HEK293 (cell line): Measurements from ENCODE around the gene BBS7.

Experiments
- CTCF ChIA-PET: fragments of 350-600 bp; formaldehyde crosslinking; extraction: SDS; loops from one replicate; lab custom pipeline; 2021; ENCODE audit warnings: antibody characterized with exemption; lab: Yijun Ruan, JAX
- POLR2A ChIA-PET: fragments of 300-600 bp; formaldehyde crosslinking; extraction: SDS; loops from one replicate; lab custom pipeline; 2020; ENCODE audit warnings: antibody characterized with exemption, inconsistent platforms; lab: Yijun Ruan, JAX
- H3K27ac ChIP-seq: fragments of 200-500 bp; sonication (Bioruptor generic); 2 replicates; pipeline ENCODE4 v1.5.1; 2014; ENCODE audit warnings: low read depth, low read length, control low read depth, inconsistent platforms; ENCODE audit errors: extremely low read depth
- H3K36me3 ChIP-seq, 2 experiments: fragments of 200-500 bp in 1 of 2; sonication (Bioruptor generic) in 1 of 2; 1 replicate in 1 of 2; 2 replicates in 1 of 2; pipeline ENCODE4 v1.5.1; 2014 to 2017; ENCODE audit warnings: inconsistent platforms in 2 of 2, low read length in 2 of 2; ENCODE audit not compliant: control insufficient read depth in 2 of 2, insufficient read depth in 1 of 2
- H3K4me1 ChIP-seq: fragments of 200-500 bp; sonication (Bioruptor generic); 2 replicates; pipeline ENCODE4 v1.5.1; 2014; ENCODE audit warnings: mild to moderate bottlenecking, low read length, inconsistent platforms; ENCODE audit not compliant: control insufficient read depth, insufficient read depth
- H3K4me3 ChIP-seq: 2 replicates; pipeline ENCODE4 v1.5.1; 2011; ENCODE audit warnings: low read depth, mild to moderate bottlenecking, control low read depth, low read length, moderate library complexity
- H3K9me3 ChIP-seq: fragments of 200-500 bp; sonication (Bioruptor generic); 2 replicates; pipeline ENCODE4 v1.5.1; 2014; ENCODE audit warnings: low read depth, low read length, inconsistent platforms; ENCODE audit not compliant: control insufficient read depth, insufficient read depth
- CTCF ChIP-seq: fragments of 450-650 bp; formaldehyde crosslinking; IDR thresholded peaks from 2 replicates; pipeline ENCODE4 v1.5.1; 2016; ENCODE audit warnings: missing biosample characterization, missing genetic modification characterization
- ZFHX2 ChIP-seq: fragments of 450-650 bp; formaldehyde crosslinking; conservative IDR thresholded peaks from 2 replicates; pipeline ENCODE4 v1.5.1; 2016; ENCODE audit warnings: missing biosample characterization, missing genetic modification characterization
- ZFP3 ChIP-seq: fragments of 450-650 bp; formaldehyde crosslinking; IDR thresholded peaks from 2 replicates; pipeline ENCODE4 v1.5.1; 2016; ENCODE audit warnings: low read depth, missing biosample characterization, missing genetic modification characterization
- ZNF146 ChIP-seq: fragments of 450-650 bp; formaldehyde crosslinking; IDR thresholded peaks from 2 replicates; pipeline ENCODE4 v1.5.1; 2016; ENCODE audit warnings: missing biosample characterization, missing genetic modification characterization
- ZNF16 ChIP-seq: fragments of 450-650 bp; formaldehyde crosslinking; IDR thresholded peaks from 2 replicates; pipeline ENCODE4 v1.5.1; 2016; ENCODE audit warnings: low read depth, missing biosample characterization, missing genetic modification characterization
- ZNF174 ChIP-seq: fragments of 450-650 bp; formaldehyde crosslinking; IDR thresholded peaks from 2 replicates; pipeline ENCODE4 v1.5.0; 2017; ENCODE audit warnings: missing biosample characterization, mild to moderate bottlenecking, missing genetic modification characterization
- ZNF184 ChIP-seq: fragments of 450-650 bp; IDR thresholded peaks from 2 replicates; pipeline ENCODE4 v1.5.1; 2018; ENCODE audit warnings: missing biosample characterization, mild to moderate bottlenecking, missing genetic modification characterization
- ZNF2 ChIP-seq: fragments of 450-650 bp; formaldehyde crosslinking; IDR thresholded peaks from 2 replicates; pipeline ENCODE4 v1.5.1; 2016; ENCODE audit warnings: missing biosample characterization, missing genetic modification characterization
- ZNF24 ChIP-seq: fragments of 450-650 bp; formaldehyde crosslinking; IDR thresholded peaks from 2 replicates; pipeline ENCODE4 v1.5.1; 2016; ENCODE audit warnings: missing biosample characterization, missing genetic modification characterization
- ZNF350 ChIP-seq: fragments of 450-650 bp; formaldehyde crosslinking; IDR thresholded peaks from 2 replicates; pipeline ENCODE4 v1.5.0; 2017; ENCODE audit warnings: missing biosample characterization, mild to moderate bottlenecking, missing genetic modification characterization
- ZNF37A ChIP-seq: fragments of 450-650 bp; IDR thresholded peaks from 2 replicates; pipeline ENCODE4 v1.5.1; 2018; ENCODE audit warnings: missing biosample characterization, missing genetic modification characterization
- ZNF48 ChIP-seq: fragments of 450-650 bp; formaldehyde crosslinking; IDR thresholded peaks from 2 replicates; pipeline ENCODE4 v1.5.1; 2016; ENCODE audit warnings: missing biosample characterization, missing genetic modification characterization
- ZNF560 ChIP-seq: fragments of 450-650 bp; formaldehyde crosslinking; IDR thresholded peaks from 2 replicates; pipeline ENCODE4 v1.5.1; 2017; ENCODE audit warnings: missing biosample characterization, missing genetic modification characterization, borderline replicate concordance
- ZNF654 ChIP-seq: fragments of 450-650 bp; formaldehyde crosslinking; IDR thresholded peaks from 2 replicates; pipeline ENCODE4 v1.5.1; 2016; ENCODE audit warnings: low read depth, missing biosample characterization, missing genetic modification characterization
- ZNF707 ChIP-seq: fragments of 450-650 bp; formaldehyde crosslinking; IDR thresholded peaks from 2 replicates; pipeline ENCODE4 v1.5.1; 2016; ENCODE audit warnings: missing biosample characterization, missing genetic modification characterization
- ZSCAN16 ChIP-seq: fragments of 450-650 bp; formaldehyde crosslinking; IDR thresholded peaks from 2 replicates; pipeline ENCODE4 v1.5.1; 2016; ENCODE audit warnings: missing biosample characterization, missing genetic modification characterization
- TF ChIP-seq, protein P1 (sequence below): fragments of 450-650 bp; formaldehyde crosslinking; IDR thresholded peaks from 2 replicates; pipeline ENCODE4 v1.5.1; 2016; ENCODE audit warnings: missing biosample characterization, missing genetic modification characterization, borderline replicate concordance
- TF ChIP-seq, protein P2 (sequence below): fragments of 450-650 bp; formaldehyde crosslinking; IDR thresholded peaks from 2 replicates; pipeline ENCODE4 v1.5.1; 2016; ENCODE audit warnings: missing biosample characterization, missing genetic modification characterization

Gene BBS7

DNA sequence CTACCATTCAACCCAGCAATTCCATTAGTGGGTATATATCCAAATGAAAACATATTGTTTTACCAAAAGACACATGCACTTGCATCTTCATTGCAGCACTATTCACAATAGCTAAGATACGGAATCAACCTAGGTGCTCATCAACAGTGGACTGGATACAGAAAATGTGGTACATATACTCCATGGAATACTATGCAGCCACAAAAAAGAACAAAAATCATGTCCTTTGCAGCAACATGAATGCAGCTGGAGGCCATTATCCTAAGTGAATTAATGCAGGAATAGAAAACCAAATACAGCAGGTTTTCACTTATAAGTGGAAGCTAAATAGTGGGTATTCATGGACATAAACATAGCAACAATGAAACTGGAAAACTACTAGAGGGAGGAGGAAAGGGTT is 38.1 kb upstream of the BBS7 start:
- Histone ChIP-seq H3K4me3 (no peak overlapping the region), H3K4me1 (no peaks in the 10 kb centered on the region)
- TF ChIP-seq, protein P1, sequence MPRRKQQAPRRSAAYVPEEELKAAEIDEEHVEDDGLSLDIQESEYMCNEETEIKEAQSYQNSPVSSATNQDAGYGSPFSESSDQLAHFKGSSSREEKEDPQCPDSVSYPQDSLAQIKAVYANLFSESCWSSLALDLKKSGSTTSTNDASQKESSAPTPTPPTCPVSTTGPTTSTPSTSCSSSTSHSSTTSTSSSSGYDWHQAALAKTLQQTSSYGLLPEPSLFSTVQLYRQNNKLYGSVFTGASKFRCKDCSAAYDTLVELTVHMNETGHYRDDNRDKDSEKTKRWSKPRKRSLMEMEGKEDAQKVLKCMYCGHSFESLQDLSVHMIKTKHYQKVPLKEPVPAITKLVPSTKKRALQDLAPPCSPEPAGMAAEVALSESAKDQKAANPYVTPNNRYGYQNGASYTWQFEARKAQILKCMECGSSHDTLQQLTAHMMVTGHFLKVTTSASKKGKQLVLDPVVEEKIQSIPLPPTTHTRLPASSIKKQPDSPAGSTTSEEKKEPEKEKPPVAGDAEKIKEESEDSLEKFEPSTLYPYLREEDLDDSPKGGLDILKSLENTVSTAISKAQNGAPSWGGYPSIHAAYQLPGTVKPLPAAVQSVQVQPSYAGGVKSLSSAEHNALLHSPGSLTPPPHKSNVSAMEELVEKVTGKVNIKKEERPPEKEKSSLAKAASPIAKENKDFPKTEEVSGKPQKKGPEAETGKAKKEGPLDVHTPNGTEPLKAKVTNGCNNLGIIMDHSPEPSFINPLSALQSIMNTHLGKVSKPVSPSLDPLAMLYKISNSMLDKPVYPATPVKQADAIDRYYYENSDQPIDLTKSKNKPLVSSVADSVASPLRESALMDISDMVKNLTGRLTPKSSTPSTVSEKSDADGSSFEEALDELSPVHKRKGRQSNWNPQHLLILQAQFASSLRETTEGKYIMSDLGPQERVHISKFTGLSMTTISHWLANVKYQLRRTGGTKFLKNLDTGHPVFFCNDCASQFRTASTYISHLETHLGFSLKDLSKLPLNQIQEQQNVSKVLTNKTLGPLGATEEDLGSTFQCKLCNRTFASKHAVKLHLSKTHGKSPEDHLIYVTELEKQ: no peak
- TF ChIP-seq ZNF560 (tag by site-specific recombination) (no peak), ZNF48 (tag by site-specific recombination) (no peak), ZNF146 (tag by site-specific recombination) (peak; percentile 65)
- TF ChIP-seq, all 188 proteins: peak for 1
- Histone ChIP-seq H3K9me3 (no peaks in the 10 kb centered on the region), H3K27ac (no peak overlapping the region), H3K36me3 (peaks cover 0 to 8% of the 10 kb centered on the region in 2 experiments; a peak in 1 of 3 replicates)
- ChIA-PET CTCF (no interaction called here), POLR2A (no interaction called here)

DNA sequence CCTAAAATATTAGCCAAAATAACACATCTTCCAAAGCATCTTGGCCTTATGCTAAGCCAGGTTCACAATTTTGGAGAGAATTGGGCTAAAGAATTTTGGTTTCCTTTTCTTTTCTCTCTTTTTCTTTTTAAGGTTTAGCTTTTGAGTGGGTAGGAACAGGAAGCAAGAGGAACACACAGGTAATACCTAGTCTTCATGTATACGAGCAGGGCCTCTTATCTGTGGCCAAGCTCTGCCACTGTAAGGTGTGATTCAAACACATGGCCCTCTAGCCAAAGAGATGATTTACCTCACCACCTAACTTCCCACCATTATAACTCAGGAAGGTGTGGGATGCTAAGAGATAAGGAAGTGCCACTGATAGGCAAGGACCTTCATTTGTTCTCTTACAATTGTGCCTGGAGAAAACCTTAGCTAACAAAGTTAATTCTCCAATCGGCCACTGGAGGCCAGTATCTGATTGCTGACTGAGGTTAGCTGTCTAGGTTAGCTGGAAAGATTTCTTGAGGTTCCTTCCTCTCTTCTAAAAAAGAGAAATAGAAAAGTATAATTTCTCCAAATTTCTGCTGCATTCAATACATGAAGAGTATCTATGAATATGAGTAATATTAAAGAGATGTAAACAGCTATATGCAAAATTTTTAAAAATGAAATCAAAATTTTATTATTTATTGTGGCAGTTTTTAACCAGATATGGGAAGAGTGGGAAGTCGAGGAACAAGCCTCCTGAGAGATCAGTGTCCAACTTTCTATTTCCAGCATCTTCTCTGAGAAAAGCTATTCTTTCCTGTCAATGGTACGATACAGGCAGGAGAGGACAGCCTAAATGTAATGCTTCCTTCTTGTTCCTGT is 30.1 kb upstream of the BBS7 start:
- ChIA-PET POLR2A (no interaction called here), CTCF (interaction anchor here (0.6 to 2.6 kb wide), 31 partner anchors 8 to 873 kb away, joined by 3 to 24 read pairs (median 4); no protein-coding TSS in a partner anchor)
- TF ChIP-seq ZNF707 (tag by site-specific recombination): no peak
- TF ChIP-seq ZFHX2 (tag by site-specific recombination): no peak
- peak; percentile 68 for TF ChIP-seq ZNF654 (tag by site-specific recombination)
- no peak for TF ChIP-seq ZNF16
- TF ChIP-seq CTCF (tag by site-specific recombination): peak; percentile 52

GRCh38 chr4:121898150-121898549 is 27.9 kb upstream of the BBS7 start:
- H3K36me3 ChIP-seq: no peaks in the 10 kb centered on the region
- H3K4me3 ChIP-seq: no peak overlapping the region
- ChIA-PET POLR2A (no interaction called here), CTCF (interaction anchor here (0.6 to 0.9 kb wide), 3 partner anchors 11 to 677 kb away, joined by 3 read pairs; no protein-coding TSS in a partner anchor)
- no peaks in the 10 kb centered on the region for H3K4me1 ChIP-seq
- H3K9me3 ChIP-seq: no peaks in the 10 kb centered on the region
- H3K27ac ChIP-seq: no peak overlapping the region
- TF ChIP-seq, protein P2, sequence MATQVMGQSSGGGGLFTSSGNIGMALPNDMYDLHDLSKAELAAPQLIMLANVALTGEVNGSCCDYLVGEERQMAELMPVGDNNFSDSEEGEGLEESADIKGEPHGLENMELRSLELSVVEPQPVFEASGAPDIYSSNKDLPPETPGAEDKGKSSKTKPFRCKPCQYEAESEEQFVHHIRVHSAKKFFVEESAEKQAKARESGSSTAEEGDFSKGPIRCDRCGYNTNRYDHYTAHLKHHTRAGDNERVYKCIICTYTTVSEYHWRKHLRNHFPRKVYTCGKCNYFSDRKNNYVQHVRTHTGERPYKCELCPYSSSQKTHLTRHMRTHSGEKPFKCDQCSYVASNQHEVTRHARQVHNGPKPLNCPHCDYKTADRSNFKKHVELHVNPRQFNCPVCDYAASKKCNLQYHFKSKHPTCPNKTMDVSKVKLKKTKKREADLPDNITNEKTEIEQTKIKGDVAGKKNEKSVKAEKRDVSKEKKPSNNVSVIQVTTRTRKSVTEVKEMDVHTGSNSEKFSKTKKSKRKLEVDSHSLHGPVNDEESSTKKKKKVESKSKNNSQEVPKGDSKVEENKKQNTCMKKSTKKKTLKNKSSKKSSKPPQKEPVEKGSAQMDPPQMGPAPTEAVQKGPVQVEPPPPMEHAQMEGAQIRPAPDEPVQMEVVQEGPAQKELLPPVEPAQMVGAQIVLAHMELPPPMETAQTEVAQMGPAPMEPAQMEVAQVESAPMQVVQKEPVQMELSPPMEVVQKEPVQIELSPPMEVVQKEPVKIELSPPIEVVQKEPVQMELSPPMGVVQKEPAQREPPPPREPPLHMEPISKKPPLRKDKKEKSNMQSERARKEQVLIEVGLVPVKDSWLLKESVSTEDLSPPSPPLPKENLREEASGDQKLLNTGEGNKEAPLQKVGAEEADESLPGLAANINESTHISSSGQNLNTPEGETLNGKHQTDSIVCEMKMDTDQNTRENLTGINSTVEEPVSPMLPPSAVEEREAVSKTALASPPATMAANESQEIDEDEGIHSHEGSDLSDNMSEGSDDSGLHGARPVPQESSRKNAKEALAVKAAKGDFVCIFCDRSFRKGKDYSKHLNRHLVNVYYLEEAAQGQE (tag by site-specific recombination): no peak
- no peak for TF ChIP-seq ZNF24 (tag by site-specific recombination)
- no peak for TF ChIP-seq ZNF184 (tag by site-specific recombination)
- TF ChIP-seq ZNF2 (tag by site-specific recombination): no peak
- no peak for TF ChIP-seq ZSCAN16 (tag by site-specific recombination)
- TF ChIP-seq ZNF37A (tag by site-specific recombination): no peak
- TF ChIP-seq ZNF350 (tag by site-specific recombination): no peak
- TF ChIP-seq ZNF174 (tag by site-specific recombination): no peak
- no peak for TF ChIP-seq ZFP3 (tag by site-specific recombination)

More for the DNA sequence above, 30.1 kb upstream of the BBS7 start:
- Histone ChIP-seq H3K9me3 (no peaks in the 10 kb centered on the region), H3K4me1 (no peaks in the 10 kb centered on the region), H3K4me3 (no peak overlapping the region), H3K36me3 (no peaks in the 10 kb centered on the region), H3K27ac (no peak overlapping the region)
